ENCODE measurements around the gene SH3TC1. TPM values are rescaled to one million over a fixed set of nuclear protein-coding genes. Genes with fewer than 3 reads are reported as not detected.

The SH3TC1 gene
- total and polyA plus RNA-seq, 10 of the 15 experiments (the other 5 are each of a cell fraction or from before 2014, with no cell fraction given), result 0.19 to 47.0 (median 18.4) TPM

GRCh38 chr4:8287343-8288280 lies 88.5 kb downstream of the SH3TC1 start:
- in situ Hi-C loops (cut with MboI), result no loop called here
- no peak for TF ChIP-seq STAT3 (IDR thresholded peaks at IDR 0.05; ENCODE audit: low read depth, low read length)
- TF ChIP-seq MLLT1 (IDR thresholded peaks at IDR 0.05), result no peak
- no peak for TF ChIP-seq CREM (IDR thresholded peaks at IDR 0.05; ENCODE audit: low read depth)
- no peak for TF ChIP-seq SMAD1 (IDR thresholded peaks at IDR 0.05; ENCODE audit: low read depth, partially characterized antibody)
- no peak for TF ChIP-seq SKIL (IDR thresholded peaks at IDR 0.05; ENCODE audit: low read depth, poor library complexity, severe bottlenecking)
- no peak for TF ChIP-seq CEBPB (IDR thresholded peaks at IDR 0.05; ENCODE audit: borderline replicate concordance in 1 of 2, low read depth in 2 of 2, low read length in 2 of 2)
- BruUV-seq (replicated peaks), result no TSS peak
- H3K4me1 ChIP-seq (ENCODE audit: control insufficient read depth, insufficient read depth, low read length), result no peaks in the 10 kb centered on the region
- H3K36me3 ChIP-seq (ENCODE audit: control insufficient read depth in 2 of 2, insufficient read depth in 2 of 2, low read length in 1 of 2), result no peaks in the 10 kb centered on the region
- RAD21 ChIA-PET (ENCODE audit: unreplicated experiment), result no interaction called here
- H3K9ac ChIP-seq (ENCODE audit: control insufficient read depth, insufficient read depth, low read length), result no peak overlapping the region
- intact Hi-C loops (cut with micrococcal nuclease; ENCODE audit: unreplicated experiment), result no loop called here
- WGBS (ENCODE audit: insufficient coverage, insufficient replicate concordance, low lambda C conversion rate, missing lambda C conversion rate), result 48% methylated on average over 18 of the region's 18 CpGs
- H3K27me3 ChIP-seq (replicated peaks in 1 of 2; ENCODE audit: control insufficient read depth in 2 of 2, insufficient read depth in 2 of 2, low read length in 1 of 2), result no peaks in the 10 kb centered on the region; a peak in 2 of 4 replicates
- SMC1A ChIA-PET (ENCODE audit: uncharacterized antibody, unreplicated experiment), result interaction anchor here (1.2 kb wide), 1 partner anchor 21 kb away, joined by 3 read pairs; no protein-coding TSS in a partner anchor
- H2AFZ ChIP-seq (ENCODE audit: control insufficient read depth, low read depth, low read length), result no peak overlapping the region
- FAIRE-seq (no peak), ATAC-seq (no peak), DNase-seq (ENCODE audit: low read depth, low spot score) (no peak)
- no peak overlapping the region for H3K27ac ChIP-seq (ENCODE audit: control insufficient read depth, insufficient read depth)
- H3K4me3 ChIP-seq, result no peak overlapping the region
- no peaks in the 10 kb centered on the region for H3K79me2 ChIP-seq (ENCODE audit: control insufficient read depth, insufficient read depth, low read length)
- POLR2A ChIA-PET, result no interaction called here
- no peak overlapping the region for H3K4me2 ChIP-seq (ENCODE audit: control insufficient read depth, insufficient read depth)
- no peaks in the 10 kb centered on the region for H3K9me3 ChIP-seq (replicated peaks; ENCODE audit: control insufficient read depth, insufficient read depth, low read length)
- no peaks in the 10 kb centered on the region for H4K20me1 ChIP-seq (ENCODE audit: control insufficient read depth, insufficient read depth)
- CTCF ChIA-PET, result interaction anchor here (1.0 kb wide), 1 partner anchor 20 kb away, joined by 3 read pairs; no protein-coding TSS in a partner anchor

All from GM12878 (cell line).